ENCODE measurements around the gene TSPAN18. TPM values are rescaled to one million over a fixed set of nuclear protein-coding genes. Genes with fewer than 3 reads are reported as not detected.

The TSPAN18 gene
- total and polyA plus RNA-seq, 10 of the 15 experiments (the other 5 are each of a cell fraction or from before 2014, with no cell fraction given) = 0.02 to 0.77 (median 0.13) TPM; not detected in 1

DNA sequence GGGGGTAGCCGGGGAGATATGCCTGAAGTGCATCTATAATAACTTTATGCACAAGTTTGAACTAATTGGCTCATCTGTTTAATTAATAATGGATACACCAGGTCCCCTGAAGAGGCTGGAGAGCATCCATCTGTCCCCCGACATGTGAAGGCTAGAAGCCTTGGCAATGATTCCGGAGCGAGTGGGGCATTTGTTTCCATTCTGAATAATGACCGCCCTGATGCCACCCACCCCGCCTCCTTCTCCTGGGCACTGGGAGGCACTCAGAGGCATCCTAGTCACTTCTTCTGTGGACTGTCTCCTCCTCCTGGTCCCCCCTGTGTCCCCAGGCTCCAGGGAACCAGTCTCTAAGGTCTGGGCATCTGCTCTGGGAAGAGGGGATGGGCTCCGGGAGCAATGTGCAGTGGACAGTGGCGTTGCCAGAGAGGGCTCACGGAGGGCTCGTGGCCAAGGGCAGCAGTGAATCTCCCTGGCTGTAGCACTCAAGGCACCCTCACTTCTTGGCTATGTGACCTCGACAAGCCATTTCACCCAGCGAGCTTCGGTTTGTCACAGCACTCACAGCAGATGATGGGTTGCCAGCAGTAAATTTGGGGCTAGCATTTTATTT lies 64.7 kb downstream of the TSPAN18 start:
- FAIRE-seq = no peak
- RAD21 ChIA-PET (ENCODE audit: unreplicated experiment) = no interaction called here
- WGBS (ENCODE audit: insufficient coverage, insufficient replicate concordance, low lambda C conversion rate, missing lambda C conversion rate) = 33% methylated on average over 13 of the region's 13 CpGs

DNA sequence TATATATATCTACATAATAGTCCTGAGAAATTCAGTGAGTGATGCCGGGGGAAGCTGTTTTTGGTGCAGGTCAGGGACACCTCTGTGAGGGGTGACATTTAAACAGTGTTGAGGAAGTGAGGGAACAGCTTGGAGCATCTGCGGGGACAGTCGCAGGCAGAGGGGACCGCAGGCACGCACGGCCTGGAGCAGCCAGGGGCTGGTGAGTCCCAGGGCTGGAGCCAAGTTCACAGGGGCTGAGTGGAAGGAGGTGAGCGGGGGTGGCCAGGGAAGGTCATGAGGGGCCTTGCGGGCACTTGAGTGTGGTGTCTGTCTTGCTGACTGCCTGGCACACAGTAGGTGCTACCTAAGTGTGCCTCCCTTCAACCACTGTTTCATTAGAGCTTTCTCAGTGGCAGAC lies 65.4 kb downstream of the TSPAN18 start:
- no peak for DNase-seq (ENCODE audit: low read depth, low spot score)
- Histone ChIP-seq H3K36me3 (ENCODE audit: control insufficient read depth in 2 of 2, insufficient read depth in 2 of 2, low read length in 1 of 2) (no peaks in the 10 kb centered on the region), H3K27me3 (replicated peaks in 1 of 2; ENCODE audit: control insufficient read depth in 2 of 2, insufficient read depth in 2 of 2, low read length in 1 of 2) (peaks cover 0 to 2% of the 10 kb centered on the region in 2 experiments; a peak in 1 of 4 replicates), H3K4me3 (no peak overlapping the region), H4K20me1 (ENCODE audit: control insufficient read depth, insufficient read depth) (no peaks in the 10 kb centered on the region; the same call in 1 of the 2 replicates), H2AFZ (ENCODE audit: control insufficient read depth, low read depth, low read length) (no peak overlapping the region), H3K9me3 (replicated peaks; ENCODE audit: control insufficient read depth, insufficient read depth, low read length) (no peaks in the 10 kb centered on the region), H3K4me1 (ENCODE audit: control insufficient read depth, insufficient read depth, low read length) (no peaks in the 10 kb centered on the region), H3K4me2 (ENCODE audit: control insufficient read depth, insufficient read depth) (no peak overlapping the region), H3K27ac (ENCODE audit: control insufficient read depth, insufficient read depth) (no peak overlapping the region), H3K9ac (ENCODE audit: control insufficient read depth, insufficient read depth, low read length) (no peak overlapping the region), H3K79me2 (ENCODE audit: control insufficient read depth, insufficient read depth, low read length) (no peaks in the 10 kb centered on the region)
- POLR2A ChIA-PET = no interaction called here
- in situ Hi-C loops (cut with MboI) (no loop called here), intact Hi-C loops (cut with micrococcal nuclease; ENCODE audit: unreplicated experiment) (no loop called here)
- CTCF ChIA-PET = interaction anchor here (1.7 kb wide), 1 partner anchor 17 kb away, joined by 4 read pairs; no protein-coding TSS in a partner anchor
- RAD21 ChIA-PET (ENCODE audit: unreplicated experiment) = no interaction called here
- 50% methylated on average over 8 of the region's 8 CpGs for WGBS (ENCODE audit: insufficient coverage, insufficient replicate concordance, low lambda C conversion rate, missing lambda C conversion rate)
- ATAC-seq = no peak
- BruUV-seq (replicated peaks) = no TSS peak
- no peak for TF ChIP-seq MXI1 (IDR thresholded peaks at IDR 0.05; ENCODE audit: low read depth, low read length)
- no peak for TF ChIP-seq SREBF2 (IDR thresholded peaks at IDR 0.05; ENCODE audit: low read length)
- TF ChIP-seq HDAC6 (IDR thresholded peaks at IDR 0.05; ENCODE audit: unreplicated experiment) = no peak
- SMC1A ChIA-PET (ENCODE audit: uncharacterized antibody, unreplicated experiment) = interaction anchor here (0.8 to 0.9 kb wide), 2 partner anchors 12 to 16 kb away, joined by 3 to 4 read pairs; no protein-coding TSS in a partner anchor
- no peak for FAIRE-seq

More for the DNA sequence above, 64.7 kb downstream of the TSPAN18 start:
- intact Hi-C loops (cut with micrococcal nuclease; ENCODE audit: unreplicated experiment) = no loop called here
- in situ Hi-C loops (cut with MboI) = no loop called here
- H3K27me3 ChIP-seq (replicated peaks in 1 of 2; ENCODE audit: control insufficient read depth in 2 of 2, insufficient read depth in 2 of 2, low read length in 1 of 2) = peaks cover 0 to 2% of the 10 kb centered on the region in 2 experiments; a peak in 1 of 4 replicates
- no peaks in the 10 kb centered on the region for H3K9me3 ChIP-seq (replicated peaks; ENCODE audit: control insufficient read depth, insufficient read depth, low read length)
- no peak overlapping the region for H3K4me2 ChIP-seq (ENCODE audit: control insufficient read depth, insufficient read depth)
- no peak for ATAC-seq
- H3K27ac ChIP-seq (ENCODE audit: control insufficient read depth, insufficient read depth) = no peak overlapping the region
- no peak overlapping the region for H3K9ac ChIP-seq (ENCODE audit: control insufficient read depth, insufficient read depth, low read length)
- TF ChIP-seq HDGF (IDR thresholded peaks at IDR 0.05) (no peak), MYB (IDR thresholded peaks at IDR 0.05; ENCODE audit: borderline replicate concordance, low read depth, low read length) (no peak)
- SMC1A ChIA-PET (ENCODE audit: uncharacterized antibody, unreplicated experiment) = interaction anchor here (0.8 kb wide), 1 partner anchor 13 kb away, joined by 3 read pairs; no protein-coding TSS in a partner anchor
- H4K20me1 ChIP-seq (ENCODE audit: control insufficient read depth, insufficient read depth) = no peaks in the 10 kb centered on the region; the same call in 1 of the 2 replicates
- no TSS peak for BruUV-seq (replicated peaks)
- CTCF ChIA-PET = no interaction called here
- no peak overlapping the region for H2AFZ ChIP-seq (ENCODE audit: control insufficient read depth, low read depth, low read length)
- H3K79me2 ChIP-seq (ENCODE audit: control insufficient read depth, insufficient read depth, low read length) = no peaks in the 10 kb centered on the region
- no peaks in the 10 kb centered on the region for H3K4me1 ChIP-seq (ENCODE audit: control insufficient read depth, insufficient read depth, low read length)
- POLR2A ChIA-PET = no interaction called here
- DNase-seq (ENCODE audit: low read depth, low spot score) = no peak
- H3K36me3 ChIP-seq (ENCODE audit: control insufficient read depth in 2 of 2, insufficient read depth in 2 of 2, low read length in 1 of 2) = no peaks in the 10 kb centered on the region
- no peak overlapping the region for H3K4me3 ChIP-seq
